NCI-H2029 (cell line): ENCODE data around the gene CDH11.

Experiments
- DNase-seq: peaks from one replicate; lab custom pipeline; 2025; lab: John Stamatoyannopoulos, UW

Gene CDH11

DNA sequence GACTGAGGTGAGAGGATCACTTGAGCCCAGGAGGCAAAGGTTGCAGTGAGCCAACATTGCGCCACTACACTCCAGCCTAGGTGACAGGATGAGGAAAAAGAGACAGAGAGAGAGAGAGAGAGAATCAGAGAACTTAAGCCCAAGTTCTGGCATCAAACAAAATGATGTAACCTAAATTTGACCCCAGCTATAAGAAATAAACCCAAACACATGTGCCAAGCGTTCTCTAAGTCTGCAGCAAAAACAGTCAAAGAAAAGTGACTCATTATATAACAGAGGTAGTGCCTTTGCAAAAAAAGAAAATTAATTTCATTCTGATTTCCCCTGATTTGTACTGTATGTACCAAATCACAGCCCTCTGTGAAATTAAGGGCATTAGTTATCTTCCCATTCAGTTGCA lies 89.5 kb downstream of the CDH11 start:
- no peak for DNase-seq

GRCh38 chr16:65024767-65025178 lies 97.1 kb downstream of the CDH11 start:
- no peak for DNase-seq

DNA sequence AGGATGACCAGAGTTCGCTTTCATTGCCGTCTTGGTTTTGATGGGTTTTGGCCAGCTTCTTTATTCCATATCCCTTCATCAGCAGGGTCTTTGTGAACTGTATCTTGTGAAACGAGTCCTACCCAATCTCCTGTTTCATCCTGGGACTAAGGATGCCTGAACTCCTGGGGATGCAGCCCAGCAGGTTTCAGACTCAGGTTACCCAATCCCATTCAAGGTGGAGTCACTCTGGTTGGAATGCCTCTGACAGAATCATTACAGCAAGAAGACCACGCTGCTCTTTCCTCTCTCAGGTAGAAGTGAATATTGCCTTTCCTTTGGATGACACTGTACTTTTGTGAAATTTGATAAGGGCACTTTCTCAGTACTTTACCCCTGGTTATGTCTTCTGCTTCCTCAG lies 98.1 kb downstream of the CDH11 start:
- no peak for DNase-seq

- no peak for DNase-seq
Observed at GRCh38 chr16:65021852-65022595, 99.8 kb downstream of the CDH11 start.

- DNase-seq: no peak
Observed at GRCh38 chr16:65016754-65017153, 105.1 kb downstream of the CDH11 start.

- DNase-seq: no peak
Observed at GRCh38 chr16:65015599-65015998, 106.3 kb downstream of the CDH11 start.

DNA sequence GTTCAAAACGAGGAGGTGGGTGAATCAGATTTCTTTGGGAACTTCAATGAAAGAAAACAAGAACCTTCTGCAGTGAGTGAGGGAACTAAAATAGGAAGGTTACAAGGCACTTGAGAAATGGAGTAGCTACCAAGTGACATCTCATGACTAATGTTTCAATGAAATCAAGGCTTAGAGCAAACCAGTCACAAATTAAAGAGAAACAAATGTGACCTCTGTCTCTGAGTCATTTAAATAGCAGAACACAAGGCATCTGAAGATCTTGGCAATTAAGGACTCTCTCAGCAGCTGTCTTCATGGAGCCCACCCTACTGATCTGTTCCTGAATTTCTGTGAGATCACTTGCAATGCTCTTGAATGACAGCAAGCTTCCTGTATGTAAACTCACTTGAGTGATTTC lies 109.5 kb downstream of the CDH11 start:
- DNase-seq: no peak

GRCh38 chr16:65010125-65010524 lies 111.7 kb downstream of the CDH11 start:
- DNase-seq: no peak

DNA sequence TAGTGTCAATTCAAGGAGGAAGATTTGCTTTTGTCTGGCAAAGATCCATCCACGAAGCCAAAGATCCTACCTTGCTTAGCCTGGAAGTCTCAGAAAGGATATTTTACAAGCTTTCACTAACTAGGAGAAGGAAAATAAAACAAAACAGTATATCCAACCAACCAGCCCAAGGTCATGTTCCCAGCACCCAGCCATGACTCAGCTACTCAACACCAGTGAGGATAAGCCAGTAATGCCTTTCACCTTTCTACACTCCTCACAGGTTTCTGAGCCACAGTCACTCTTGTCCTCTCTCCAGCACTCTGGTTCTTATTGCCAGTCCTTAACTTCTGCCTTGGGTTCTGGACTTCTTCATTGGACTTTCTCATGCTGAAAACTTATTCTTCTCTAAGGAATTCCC lies 116.2 kb downstream of the CDH11 start:
- DNase-seq: no peak

- DNase-seq: no peak
Observed at GRCh38 chr16:65004570-65004969, 117.3 kb downstream of the CDH11 start.

- DNase-seq: no peak
Observed at GRCh38 chr16:65003621-65004020, 118.2 kb downstream of the CDH11 start.

- no peak for DNase-seq
Observed at GRCh38 chr16:65002265-65002664, 119.6 kb downstream of the CDH11 start.

DNA sequence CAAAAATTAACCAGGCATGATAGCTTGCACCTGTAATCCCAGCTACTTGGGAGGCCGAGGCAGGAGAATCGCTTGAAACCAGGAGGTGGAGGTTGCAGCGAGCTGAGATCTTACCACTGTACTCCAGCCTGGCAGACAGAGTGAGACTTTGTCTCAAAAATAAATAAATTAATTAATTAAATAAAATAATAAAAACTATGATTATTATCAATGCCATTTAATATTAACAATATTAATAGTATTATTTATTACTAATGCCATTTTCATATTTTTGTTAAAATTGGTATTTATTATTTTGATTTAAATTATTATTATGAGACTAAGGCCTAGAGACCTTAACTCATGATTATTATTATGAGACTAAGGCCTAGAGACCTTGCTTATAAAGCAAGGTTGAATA lies 121.2 kb downstream of the CDH11 start:
- no peak for DNase-seq

DNA sequence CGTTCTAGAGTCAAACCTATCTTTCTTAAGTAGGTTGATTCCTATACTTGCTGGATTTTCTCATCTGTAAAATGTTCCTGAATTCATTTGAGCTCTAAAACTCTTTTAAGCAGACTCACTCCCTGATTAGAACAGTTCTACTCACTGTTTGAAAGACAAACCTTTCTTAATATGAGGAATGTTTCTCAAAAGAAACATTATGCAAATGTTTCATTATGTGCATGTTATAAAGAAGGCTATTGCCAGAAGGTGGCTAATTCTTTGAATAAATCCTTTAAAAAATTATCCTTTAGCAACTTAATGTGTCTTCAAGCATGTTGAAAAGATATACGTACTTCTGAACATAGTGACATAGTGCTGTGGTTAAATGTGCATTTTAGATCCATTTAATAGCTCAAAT lies 124.1 kb downstream of the CDH11 start:
- DNase-seq: no peak

DNA sequence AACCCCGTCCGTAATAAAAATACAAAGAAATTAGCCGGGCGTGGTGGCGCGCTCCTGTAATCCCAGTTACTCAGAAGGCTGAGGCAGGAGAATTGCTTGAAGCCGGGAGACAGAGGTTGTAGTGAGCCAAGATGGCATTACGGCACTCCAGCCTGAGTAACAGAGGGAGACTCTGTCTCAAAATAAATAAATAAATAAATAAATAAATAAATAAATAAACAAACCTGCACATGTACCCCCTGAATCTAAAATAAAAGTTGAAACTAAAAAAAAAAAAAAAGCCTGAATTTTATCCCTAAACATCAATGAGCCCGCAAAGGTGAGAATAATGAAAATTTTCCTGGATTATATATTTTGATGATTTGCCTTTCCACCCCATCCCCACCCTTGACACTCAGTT lies 124.7 kb downstream of the CDH11 start:
- no peak for DNase-seq

- peak; percentile 3 for DNase-seq
Observed at GRCh38 chr16:64996641-64997040, 125.2 kb downstream of the CDH11 start.

- no peak for DNase-seq
Observed at GRCh38 chr16:64993464-64993863, 128.4 kb downstream of the CDH11 start.

DNA sequence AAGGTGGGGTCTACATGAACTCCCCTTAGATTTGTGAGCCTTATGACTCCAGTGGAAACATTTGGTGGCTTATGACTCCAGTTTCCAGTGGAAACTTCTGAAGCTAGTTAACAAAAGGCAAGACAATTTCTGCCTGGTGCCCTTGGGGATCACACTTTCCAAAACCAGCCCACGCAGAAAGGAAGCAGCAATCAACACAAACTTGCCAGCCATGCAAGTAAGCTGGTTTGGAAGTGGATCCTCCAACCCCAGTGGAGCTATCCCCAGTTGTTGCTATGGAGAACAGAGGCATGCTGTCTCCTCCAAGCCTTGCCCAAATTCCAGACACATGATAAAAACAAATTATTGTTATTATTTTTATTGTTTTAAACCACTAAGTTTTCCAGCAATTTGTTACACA lies 130.9 kb downstream of the CDH11 start:
- DNase-seq: no peak

GRCh38 chr16:64990101-64990500 lies 131.8 kb downstream of the CDH11 start:
- DNase-seq: no peak

- DNase-seq: no peak
Observed at GRCh38 chr16:64989050-64989449, 132.8 kb downstream of the CDH11 start.

DNA sequence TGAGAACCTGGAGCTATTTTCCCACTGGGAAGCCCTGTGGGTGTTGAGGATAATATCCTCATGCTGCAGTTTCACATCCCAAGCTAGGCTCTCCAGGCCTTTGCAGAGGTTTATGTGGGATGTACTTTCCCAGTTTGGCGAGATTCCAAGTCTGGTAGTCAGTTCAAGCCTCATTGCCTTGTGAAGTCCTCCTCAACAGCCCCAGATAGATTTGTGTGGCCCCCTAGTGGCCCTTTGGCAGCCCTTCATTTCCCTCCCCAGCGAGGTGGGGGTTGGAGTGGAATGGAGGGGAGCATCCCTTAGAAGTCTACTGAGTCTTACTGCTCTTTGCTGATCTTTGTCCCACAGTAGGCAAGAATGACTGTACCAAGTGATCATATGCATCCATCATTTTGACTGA lies 137.9 kb downstream of the CDH11 start:
- DNase-seq: no peak

- DNase-seq: no peak
Observed at GRCh38 chr16:64983231-64983630, 138.6 kb downstream of the CDH11 start.

DNA sequence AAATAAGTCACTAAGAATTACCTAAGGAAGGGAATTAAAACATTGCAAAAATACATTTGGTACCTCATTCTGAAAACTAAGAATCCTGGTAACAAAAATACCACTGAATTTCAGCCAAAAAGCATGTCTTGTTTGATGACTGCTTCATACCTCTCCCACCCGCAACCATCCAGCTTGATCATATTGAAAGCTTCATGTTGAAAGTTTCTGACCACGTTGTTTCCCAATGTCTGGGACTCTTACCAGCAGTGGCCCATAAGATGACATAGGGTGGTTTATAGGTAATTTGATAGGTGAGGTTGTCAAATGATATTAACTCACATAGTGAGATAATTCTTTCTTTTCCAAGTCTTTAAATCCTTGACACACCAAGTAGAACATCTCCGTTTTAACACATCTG lies 139.3 kb downstream of the CDH11 start:
- no peak for DNase-seq

DNA sequence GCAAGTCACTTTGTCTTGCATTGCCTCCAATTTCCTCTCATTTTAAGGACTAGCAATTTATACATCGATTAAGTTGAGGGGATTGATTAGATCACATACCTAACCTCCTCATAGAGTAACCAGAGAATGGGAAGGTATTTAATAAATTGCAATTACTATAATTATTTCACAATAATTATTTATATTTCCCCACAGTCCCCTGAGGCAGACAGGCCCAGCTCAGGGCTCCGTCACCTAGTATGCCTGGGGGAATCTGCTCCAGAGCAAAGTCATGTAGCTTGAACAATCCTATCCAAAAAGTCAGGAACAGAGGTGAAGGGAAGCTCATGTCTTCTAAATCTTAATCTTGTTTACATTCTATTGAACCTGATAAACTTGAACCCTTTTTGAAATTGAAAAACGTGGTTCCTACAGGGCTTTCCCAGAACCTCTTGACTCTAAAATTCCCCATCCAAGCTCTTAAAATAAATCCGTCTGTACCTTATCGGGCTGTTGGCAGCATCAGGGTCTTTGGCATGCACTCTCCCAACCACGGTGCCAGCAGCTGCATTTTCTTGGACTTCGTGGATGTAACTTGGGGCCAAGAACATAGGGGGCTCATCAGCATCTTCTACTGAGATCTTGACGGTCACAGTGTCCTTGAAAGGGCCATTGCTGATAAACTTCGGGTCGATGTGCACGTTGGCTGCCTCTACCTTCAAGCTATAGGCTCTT lies 140.1 kb downstream of the CDH11 start:
- no peak for DNase-seq
